Measurements from ENCODE around the gene SYNM.

The SYNM gene

GRCh38 chr15:99158626-99159412 is 53.9 kb downstream of the SYNM start:
- no peak overlapping the region for H3K4me3 ChIP-seq (ENCODE audit: low read length)
- DNase-seq (ENCODE audit: low read depth): no peak
- TF ChIP-seq CTCF (IDR thresholded peaks at IDR 0.05; ENCODE audit: insufficient read depth, low read depth, low read length, missing control alignments): no peak

- no peak overlapping the region for H3K4me3 ChIP-seq (ENCODE audit: low read length)
- DNase-seq (ENCODE audit: low read depth): no peak
- TF ChIP-seq CTCF (IDR thresholded peaks at IDR 0.05; ENCODE audit: insufficient read depth, low read depth, low read length, missing control alignments): no peak
Observed at GRCh38 chr15:99163271-99164062, 58.6 kb downstream of the SYNM start.

GRCh38 chr15:99164119-99164518 is 59.2 kb downstream of the SYNM start:
- no peak for DNase-seq (ENCODE audit: low read depth)
- no peak overlapping the region for H3K4me3 ChIP-seq (ENCODE audit: low read length)
- TF ChIP-seq CTCF (IDR thresholded peaks at IDR 0.05; ENCODE audit: insufficient read depth, low read depth, low read length, missing control alignments): no peak

GRCh38 chr15:99165020-99165790 is 60.3 kb downstream of the SYNM start:
- no peak for DNase-seq (ENCODE audit: low read depth)
- no peak for TF ChIP-seq CTCF (IDR thresholded peaks at IDR 0.05; ENCODE audit: insufficient read depth, low read depth, low read length, missing control alignments)
- no peak overlapping the region for H3K4me3 ChIP-seq (ENCODE audit: low read length)

- no peak overlapping the region for H3K4me3 ChIP-seq (ENCODE audit: low read length)
- no peak for DNase-seq (ENCODE audit: low read depth)
- TF ChIP-seq CTCF (IDR thresholded peaks at IDR 0.05; ENCODE audit: insufficient read depth, low read depth, low read length, missing control alignments): no peak
Observed at GRCh38 chr15:99165956-99166689, 61.2 kb downstream of the SYNM start.

GRCh38 chr15:99167201-99167600 is 62.3 kb downstream of the SYNM start:
- no peak overlapping the region for H3K4me3 ChIP-seq (ENCODE audit: low read length)
- TF ChIP-seq CTCF (IDR thresholded peaks at IDR 0.05; ENCODE audit: insufficient read depth, low read depth, low read length, missing control alignments): no peak
- DNase-seq (ENCODE audit: low read depth): no peak
